22Rv1 (cell line): ENCODE measurements around the gene DPT.

Experiments
- ZFX ChIP-seq: fragments of 450-650 bp; IDR thresholded peaks from 2 replicates; pipeline ENCODE4 v1.6.1; 2017; ENCODE audit warnings: antibody characterized with exemption, borderline replicate concordance
- TF ChIP-seq, protein P1 (sequence below): fragments of 450-650 bp; IDR thresholded peaks from 2 replicates; pipeline ENCODE4 v1.5.1; 2017; ENCODE audit warnings: mild to moderate bottlenecking

DNA sequence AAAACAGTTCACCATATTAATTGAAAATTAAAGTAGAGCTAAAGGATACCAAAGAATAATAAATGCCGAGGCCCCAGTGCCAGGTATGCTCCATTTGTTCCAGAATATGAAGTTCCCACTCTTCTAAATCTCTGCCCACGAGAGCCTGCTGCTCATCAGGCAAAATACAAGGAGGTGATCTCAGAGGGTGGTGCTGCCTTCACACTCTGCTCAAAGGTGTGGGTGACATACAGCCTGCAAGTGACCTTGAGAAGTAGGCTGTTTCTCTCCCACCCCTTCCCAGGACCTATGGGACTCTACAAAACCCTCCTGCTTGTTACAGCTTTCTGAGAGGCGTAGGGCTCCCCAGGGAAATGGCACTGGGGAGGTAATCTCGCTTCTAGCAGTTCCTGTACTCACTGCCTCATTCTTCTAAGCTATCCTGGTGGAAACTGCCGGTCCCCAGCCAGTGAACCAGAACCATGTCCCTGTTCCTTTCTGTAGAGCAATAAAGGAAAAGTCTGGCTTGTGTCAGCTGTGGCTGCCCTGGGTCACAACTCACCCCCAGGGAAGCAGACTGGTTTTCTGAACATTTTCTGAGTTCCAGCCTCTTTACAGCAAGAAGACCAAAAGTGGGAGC is 26.9 kb upstream of the DPT start:
- TF ChIP-seq, protein P1, sequence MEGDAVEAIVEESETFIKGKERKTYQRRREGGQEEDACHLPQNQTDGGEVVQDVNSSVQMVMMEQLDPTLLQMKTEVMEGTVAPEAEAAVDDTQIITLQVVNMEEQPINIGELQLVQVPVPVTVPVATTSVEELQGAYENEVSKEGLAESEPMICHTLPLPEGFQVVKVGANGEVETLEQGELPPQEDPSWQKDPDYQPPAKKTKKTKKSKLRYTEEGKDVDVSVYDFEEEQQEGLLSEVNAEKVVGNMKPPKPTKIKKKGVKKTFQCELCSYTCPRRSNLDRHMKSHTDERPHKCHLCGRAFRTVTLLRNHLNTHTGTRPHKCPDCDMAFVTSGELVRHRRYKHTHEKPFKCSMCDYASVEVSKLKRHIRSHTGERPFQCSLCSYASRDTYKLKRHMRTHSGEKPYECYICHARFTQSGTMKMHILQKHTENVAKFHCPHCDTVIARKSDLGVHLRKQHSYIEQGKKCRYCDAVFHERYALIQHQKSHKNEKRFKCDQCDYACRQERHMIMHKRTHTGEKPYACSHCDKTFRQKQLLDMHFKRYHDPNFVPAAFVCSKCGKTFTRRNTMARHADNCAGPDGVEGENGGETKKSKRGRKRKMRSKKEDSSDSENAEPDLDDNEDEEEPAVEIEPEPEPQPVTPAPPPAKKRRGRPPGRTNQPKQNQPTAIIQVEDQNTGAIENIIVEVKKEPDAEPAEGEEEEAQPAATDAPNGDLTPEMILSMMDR = no peak
- no peak for TF ChIP-seq ZFX
